Prostate gland (tissue), 2 donors: ENCODE results near the gene PRF1. TPM values are rescaled to one million over a fixed set of nuclear protein-coding genes. Genes with fewer than 3 reads are reported as not detected.

Experiments used
- DNase-seq: peaks from one replicate; pipeline ENCODE4 v3.0.0-alpha.2; 2019; ENCODE audit warnings: low spot score
- H3K27ac ChIP-seq, 2 donors: fragments of 200-600 bp; sonication (generic); 2 replicates each; pipeline ENCODE4 v1.5.1; 2017 to 2019
- H3K27me3 ChIP-seq: fragments of 200-600 bp; sonication (generic); replicated peaks from 2 replicates; pipeline ENCODE4 v1.5.1; 2019; ENCODE audit not compliant: insufficient read depth
- H3K36me3 ChIP-seq, 2 donors: fragments of 200-600 bp; sonication (generic); 1 replicate in 1 of 2; 2 replicates in 1 of 2; pipeline versions ENCODE4 v1.5.1 to v1.8.1; 2017 to 2019
- H3K4me1 ChIP-seq: fragments of 200-600 bp; sonication (generic); replicated peaks from 2 replicates; pipeline ENCODE4 v1.5.1; 2019
- H3K4me3 ChIP-seq, 2 donors: fragments of 200-600 bp; sonication (generic); 2 replicates each; pipeline ENCODE4 v1.5.1; 2017 to 2019
- H3K9me3 ChIP-seq: fragments of 200-600 bp; sonication (generic); 2 replicates; pipeline ENCODE4 v1.5.1; 2017
- POLR2A ChIP-seq: fragments of 450-650 bp; IDR thresholded peaks from one replicate; pipeline ENCODE4 v1.6.1; 2016; ENCODE audit warnings: antibody characterized with exemption, mild to moderate bottlenecking
- POLR2AphosphoS5 ChIP-seq: sonication (generic); formaldehyde crosslinking; IDR thresholded peaks from one replicate; pipeline ENCODE4 v1.6.1; 2017; ENCODE audit warnings: antibody characterized with exemption
- WGBS: methylation state at CpG from one replicate; pipeline ENCODE4 v1.1.5; 2018; 5-methylcytosine and 5-hydroxymethylcytosine counted together
- intact Hi-C: fragments of 100-400 bp; cut with DNase I; formaldehyde crosslinking; loops from one replicate; pipeline ENCODE4 v1.14.2; 2022
- total RNA-seq, 2 donors: library from RNA; depleted of rRNA; stranded (reverse); fragments of >200 nt; gene quantifications; one replicate each; pipeline ENCODE4 v1.1.0, GENCODE V29; 2016
- TF ChIP-seq, protein P1 (sequence below), 4 experiments: fragments of 200-600 bp in 2 of 4; fragments of 450-650 bp in 2 of 4; sonication (generic) in 2 of 4; IDR thresholded peaks; 1 replicate in 3 of 4; 2 replicates in 1 of 4; pipeline ENCODE4 v1.5.1; 2016 to 2019; ENCODE audit warnings: antibody characterized with exemption in 4 of 4, mild to moderate bottlenecking in 2 of 4, moderate library complexity in 2 of 4

The PRF1 gene
- total RNA-seq, 2 donors from 2014 or later: 0.32 to 2.3 TPM

DNA sequence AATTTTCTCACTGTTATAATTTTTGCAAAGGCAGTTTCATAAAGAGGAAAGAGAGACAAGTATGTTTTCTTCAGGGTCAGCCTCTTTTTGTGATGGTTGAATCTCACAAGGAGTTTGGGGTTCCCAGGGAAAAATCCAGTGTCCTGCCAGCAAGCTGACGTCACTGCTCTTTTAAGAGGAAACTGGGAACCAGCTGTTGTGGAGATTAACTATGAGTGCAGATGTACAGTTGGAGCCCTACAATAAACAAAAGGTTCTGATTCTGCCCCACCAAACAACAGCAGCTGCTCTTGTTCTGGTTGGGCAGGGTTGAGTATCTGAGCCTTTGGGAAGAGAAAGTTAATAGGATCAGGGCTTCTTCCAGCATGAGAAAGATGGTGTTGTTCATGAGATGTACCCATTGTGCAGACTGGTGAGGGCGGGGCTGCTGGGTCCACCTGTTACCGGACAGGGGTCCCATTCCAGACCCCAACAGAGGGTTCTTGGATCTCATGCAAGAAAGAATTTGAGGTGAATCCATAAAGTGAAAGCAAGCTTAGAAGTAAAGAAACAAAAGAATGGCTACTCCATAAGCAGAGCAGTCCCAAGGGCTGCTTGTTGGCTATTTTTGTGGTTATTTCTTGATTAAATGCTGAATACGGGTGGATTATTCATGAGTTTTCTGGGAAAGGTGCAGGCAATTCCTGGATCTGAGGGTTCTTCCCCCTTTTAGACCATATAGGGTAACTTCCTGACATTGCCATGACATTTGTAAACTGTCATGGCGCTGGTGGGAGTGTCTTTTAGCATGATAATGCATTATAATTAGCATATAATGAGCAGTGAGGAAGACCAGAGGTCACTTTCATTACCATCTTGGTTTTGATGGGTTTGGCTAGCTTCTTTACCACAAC is 12.5 kb downstream of the PRF1 start:
- no peak for DNase-seq
- no peak overlapping the region for H3K27ac ChIP-seq
- WGBS: 82% methylated on average over 5 of the region's 5 CpGs
- no peak overlapping the region for H3K4me3 ChIP-seq
- no peaks in the 10 kb centered on the region for H3K9me3 ChIP-seq
- TF ChIP-seq POLR2AphosphoS5 (no peak), POLR2A (no peak)
- TF ChIP-seq, protein P1, sequence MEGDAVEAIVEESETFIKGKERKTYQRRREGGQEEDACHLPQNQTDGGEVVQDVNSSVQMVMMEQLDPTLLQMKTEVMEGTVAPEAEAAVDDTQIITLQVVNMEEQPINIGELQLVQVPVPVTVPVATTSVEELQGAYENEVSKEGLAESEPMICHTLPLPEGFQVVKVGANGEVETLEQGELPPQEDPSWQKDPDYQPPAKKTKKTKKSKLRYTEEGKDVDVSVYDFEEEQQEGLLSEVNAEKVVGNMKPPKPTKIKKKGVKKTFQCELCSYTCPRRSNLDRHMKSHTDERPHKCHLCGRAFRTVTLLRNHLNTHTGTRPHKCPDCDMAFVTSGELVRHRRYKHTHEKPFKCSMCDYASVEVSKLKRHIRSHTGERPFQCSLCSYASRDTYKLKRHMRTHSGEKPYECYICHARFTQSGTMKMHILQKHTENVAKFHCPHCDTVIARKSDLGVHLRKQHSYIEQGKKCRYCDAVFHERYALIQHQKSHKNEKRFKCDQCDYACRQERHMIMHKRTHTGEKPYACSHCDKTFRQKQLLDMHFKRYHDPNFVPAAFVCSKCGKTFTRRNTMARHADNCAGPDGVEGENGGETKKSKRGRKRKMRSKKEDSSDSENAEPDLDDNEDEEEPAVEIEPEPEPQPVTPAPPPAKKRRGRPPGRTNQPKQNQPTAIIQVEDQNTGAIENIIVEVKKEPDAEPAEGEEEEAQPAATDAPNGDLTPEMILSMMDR (IDR thresholded peaks at IDR 0.05): no peak
- no peaks in the 10 kb centered on the region for H3K36me3 ChIP-seq
- intact Hi-C loops: no loop called here
- no peaks in the 10 kb centered on the region for H3K27me3 ChIP-seq
- H3K4me1 ChIP-seq: no peaks in the 10 kb centered on the region

DNA sequence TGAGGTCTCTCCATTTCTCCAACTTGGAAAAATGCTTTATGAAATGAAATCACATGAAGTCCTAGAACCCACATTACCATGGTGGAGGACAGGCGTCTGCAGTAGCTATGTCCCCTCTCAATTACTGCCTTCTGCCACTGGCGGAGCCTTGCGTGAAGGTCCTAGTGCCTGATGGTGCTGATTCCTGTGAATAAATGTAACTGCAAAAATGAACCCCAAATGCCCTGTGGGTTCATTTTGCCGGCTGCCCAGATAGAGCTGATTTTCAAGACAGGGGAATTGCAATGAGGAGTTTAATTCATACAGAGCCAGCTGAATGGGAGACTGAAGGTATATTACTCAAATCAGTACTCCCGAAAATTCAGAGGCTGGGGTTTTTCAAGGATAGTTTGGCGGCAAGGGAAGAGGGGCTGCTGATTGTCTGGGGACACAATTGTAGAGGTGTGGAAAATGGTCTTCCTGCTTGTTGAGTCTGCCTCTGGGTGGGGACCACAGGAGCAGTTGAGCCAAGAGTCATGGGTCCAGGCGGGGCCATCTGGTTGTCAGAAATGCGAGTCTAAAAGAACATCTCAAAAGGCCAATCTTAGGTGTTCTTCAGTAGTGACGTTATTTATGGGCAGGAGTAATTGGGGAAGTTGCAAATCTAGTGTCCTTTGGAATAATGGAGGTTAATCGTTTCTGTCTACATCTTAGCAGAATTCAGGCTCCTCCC is 13.5 kb downstream of the PRF1 start:
- no peak for DNase-seq
- intact Hi-C loops: no loop called here
- H3K27ac ChIP-seq: no peak overlapping the region

DNA sequence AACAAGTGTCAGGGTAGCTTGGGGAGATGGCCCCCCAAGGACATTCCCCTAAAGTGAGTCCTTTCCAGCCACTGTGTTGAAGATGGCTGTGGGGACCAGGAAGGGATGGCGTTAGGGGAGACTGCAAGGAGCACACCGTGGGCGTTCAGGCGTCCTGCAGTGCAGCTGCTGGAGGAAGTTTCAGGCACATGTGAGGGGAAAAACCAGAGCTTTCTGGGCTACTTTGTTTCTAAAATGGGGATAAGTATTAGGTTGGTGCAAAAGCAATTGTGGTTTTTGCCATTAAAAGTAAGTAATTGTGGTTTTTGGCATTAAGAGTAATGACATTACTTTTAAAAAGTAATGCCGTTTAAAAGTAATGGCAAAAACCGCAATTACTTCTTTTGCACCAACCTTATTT is 14.3 kb downstream of the PRF1 start:
- TF ChIP-seq POLR2AphosphoS5 (no peak), POLR2A (no peak)
- TF ChIP-seq, protein P1 (IDR thresholded peaks at IDR 0.05): no peak
- H3K4me1 ChIP-seq: no peaks in the 10 kb centered on the region
- no peaks in the 10 kb centered on the region for H3K9me3 ChIP-seq
- no peak for DNase-seq
- H3K27ac ChIP-seq: no peak overlapping the region
- intact Hi-C loops: no loop called here
- 60% methylated on average over 6 of the region's 6 CpGs for whole genome bisulfite sequencing
- H3K27me3 ChIP-seq: no peaks in the 10 kb centered on the region
- no peak overlapping the region for H3K4me3 ChIP-seq
- H3K36me3 ChIP-seq: no peaks in the 10 kb centered on the region

More for the DNA sequence above, 13.5 kb downstream of the PRF1 start:
- H3K9me3 ChIP-seq: no peaks in the 10 kb centered on the region
- TF ChIP-seq POLR2A (no peak), POLR2AphosphoS5 (no peak)
- TF ChIP-seq, protein P1 (IDR thresholded peaks at IDR 0.05): no peak
- no peaks in the 10 kb centered on the region for H3K4me1 ChIP-seq
- H3K27me3 ChIP-seq: no peaks in the 10 kb centered on the region
- no peaks in the 10 kb centered on the region for H3K36me3 ChIP-seq
- whole genome bisulfite sequencing: 81% methylated on average over 10 of the region's 10 CpGs
- H3K4me3 ChIP-seq: no peak overlapping the region

DNA sequence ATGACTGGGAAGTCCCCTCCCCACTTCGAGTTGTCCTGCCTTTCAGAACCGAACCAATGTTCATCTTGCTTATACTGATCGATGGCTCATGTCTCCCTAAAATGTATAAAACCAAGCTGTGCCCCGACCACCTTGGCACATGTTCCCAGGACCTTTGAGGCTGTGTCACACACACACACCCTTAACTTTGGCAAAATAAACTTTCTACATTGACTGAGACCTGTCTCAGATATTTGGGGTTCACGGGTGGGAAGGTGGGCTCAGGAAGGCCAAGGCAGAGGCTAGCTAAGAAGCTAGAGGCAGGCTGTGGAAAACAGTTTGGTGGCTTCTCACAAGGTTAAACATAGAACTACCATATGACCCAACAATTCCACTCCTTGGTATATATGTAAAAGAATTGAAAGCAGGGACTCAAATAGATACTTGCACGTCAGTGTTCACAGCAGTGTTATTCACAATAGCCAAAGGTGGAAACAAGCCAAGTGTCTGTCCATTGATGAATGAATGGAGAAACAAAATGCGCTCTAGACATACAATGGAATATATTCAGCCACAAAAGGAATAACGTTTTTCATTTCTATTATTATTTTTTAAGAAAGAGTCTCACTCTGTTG is 15.4 kb downstream of the PRF1 start:
- 84% methylated on average over 8 of the region's 8 CpGs for WGBS
- Histone ChIP-seq H3K27ac (no peak overlapping the region), H3K36me3 (no peaks in the 10 kb centered on the region), H3K4me3 (no peak overlapping the region), H3K27me3 (no peaks in the 10 kb centered on the region), H3K9me3 (no peaks in the 10 kb centered on the region), H3K4me1 (no peaks in the 10 kb centered on the region)
- DNase-seq: no peak
- intact Hi-C loops: no loop called here
- no peak for TF ChIP-seq POLR2AphosphoS5
- TF ChIP-seq POLR2A: no peak
- TF ChIP-seq, protein P1 (IDR thresholded peaks at IDR 0.05): no peak
